Liver (tissue), 9 donors: ENCODE data around the gene ASF1B. TPM values are rescaled to one million over a fixed set of nuclear protein-coding genes. Genes with fewer than 3 reads are reported as not detected.
A peak's percentile ranks its signal among the peaks of the same experiment; 100 is the strongest.

Source experiments
- DNase-seq: peaks from one replicate; pipeline ENCODE4 v3.0.0-alpha.2; 2017; ENCODE audit warnings: low spot score
- H3K27ac ChIP-seq, 2 donors: one replicate each; pipeline ENCODE4 v1.7.0; 2013; ENCODE audit warnings: inconsistent platforms in 2 of 2, low read length in 2 of 2, control low read depth in 1 of 2, low read depth in 1 of 2, mild to moderate bottlenecking in 1 of 2
- H3K27me3 ChIP-seq, 4 donors: one replicate each; pipeline versions ENCODE4 v1.6.1 to v1.7.0; 2013; ENCODE audit warnings: low read length in 3 of 4, inconsistent platforms in 1 of 4, mild to moderate bottlenecking in 1 of 4, moderate library complexity in 1 of 4; ENCODE audit not compliant: control insufficient read depth in 4 of 4, insufficient read depth in 4 of 4
- H3K36me3 ChIP-seq, 4 donors: one replicate each; pipeline versions ENCODE4 v1.6.1 to v1.7.0; 2013; ENCODE audit warnings: low read length in 3 of 4, mild to moderate bottlenecking in 3 of 4, low read depth in 1 of 4, moderate library complexity in 1 of 4; ENCODE audit not compliant: control insufficient read depth in 4 of 4, insufficient read depth in 3 of 4
- H3K4me1 ChIP-seq, 4 donors: one replicate each; pipeline versions ENCODE4 v1.6.1 to v1.7.0; 2013; ENCODE audit warnings: low read length in 3 of 4, mild to moderate bottlenecking in 3 of 4, moderate library complexity in 1 of 4; ENCODE audit not compliant: control insufficient read depth in 4 of 4, insufficient read depth in 4 of 4
- H3K4me3 ChIP-seq, 3 donors: one replicate each; pipeline versions ENCODE4 v1.6.1 to v1.7.0; 2013; ENCODE audit warnings: low read length in 3 of 3, control low read depth in 1 of 3, low read depth in 1 of 3, mild to moderate bottlenecking in 1 of 3
- H3K9ac ChIP-seq, 2 donors: one replicate each; pipeline ENCODE4 v1.7.0; 2013; ENCODE audit warnings: low read length in 2 of 2, mild to moderate bottlenecking in 2 of 2, moderate library complexity in 2 of 2, control low read depth in 1 of 2, low read depth in 1 of 2
- H3K9me3 ChIP-seq, 4 donors: one replicate each; pipeline versions ENCODE4 v1.6.1 to v1.7.0; 2013; ENCODE audit warnings: low read length in 3 of 4; ENCODE audit not compliant: control insufficient read depth in 4 of 4
- ATF3 ChIP-seq: IDR thresholded peaks from 2 replicates; pipeline ENCODE4 v1.6.1; 2016; ENCODE audit warnings: antibody characterized with exemption
- CTCF ChIP-seq: fragments of 150-350 bp; IDR thresholded peaks from 2 replicates; pipeline ENCODE4 v1.5.1; 2017; ENCODE audit warnings: improper control_type of control experiment, low read depth, low read length; ENCODE audit not compliant: missing input control
- EGR1 ChIP-seq, 2 donors: IDR thresholded peaks; 2 replicates each; pipeline ENCODE4 v1.6.1; 2016 to 2018; ENCODE audit warnings: antibody characterized with exemption in 2 of 2, low read depth in 2 of 2
- FOXA1 ChIP-seq: IDR thresholded peaks from 2 replicates; pipeline ENCODE4 v1.6.1; 2016; ENCODE audit warnings: antibody characterized with exemption
- FOXA2 ChIP-seq: IDR thresholded peaks from 2 replicates; pipeline ENCODE4 v1.6.1; 2016; ENCODE audit warnings: antibody characterized with exemption
- HNF4A ChIP-seq, 2 donors: conservative IDR thresholded peaks; 2 replicates each; pipeline ENCODE4 v1.6.1; 2016; ENCODE audit warnings: antibody characterized with exemption in 2 of 2, mild to moderate bottlenecking in 2 of 2
- HNF4G ChIP-seq: IDR thresholded peaks from 2 replicates; pipeline ENCODE4 v1.6.1; 2016; ENCODE audit warnings: antibody characterized with exemption
- JUND ChIP-seq, 2 donors: IDR thresholded peaks; 2 replicates each; pipeline ENCODE4 v1.6.1; 2016; ENCODE audit warnings: antibody characterized with exemption in 2 of 2
- MAX ChIP-seq: IDR thresholded peaks from 2 replicates; pipeline ENCODE4 v1.6.1; 2016; ENCODE audit warnings: antibody characterized with exemption
- RAD21 ChIP-seq, 2 donors: IDR thresholded peaks; 2 replicates each; pipeline ENCODE4 v1.6.1; 2016; ENCODE audit warnings: antibody characterized with exemption in 2 of 2, mild to moderate bottlenecking in 2 of 2
- REST ChIP-seq: IDR thresholded peaks from 2 replicates; pipeline ENCODE4 v1.6.1; 2016; ENCODE audit warnings: antibody characterized with exemption, mild to moderate bottlenecking
- RXRA ChIP-seq, 2 donors: IDR thresholded peaks; 2 replicates each; pipeline ENCODE4 v1.6.1; 2017 to 2018; ENCODE audit warnings: antibody characterized with exemption in 2 of 2, mild to moderate bottlenecking in 1 of 2
- TAF1 ChIP-seq: conservative IDR thresholded peaks from 2 replicates; pipeline ENCODE4 v1.6.1; 2016; ENCODE audit warnings: antibody characterized with exemption, mild to moderate bottlenecking
- YY1 ChIP-seq: IDR thresholded peaks from 2 replicates; pipeline ENCODE4 v1.6.1; 2016; ENCODE audit warnings: antibody characterized with exemption, mild to moderate bottlenecking
- WGBS: extraction: QIAGEN DNeasy Blood & Tissue Kit; methylation state at CpG from one replicate; pipeline ENCODE4 v1.1.7; 2013; 5-methylcytosine and 5-hydroxymethylcytosine counted together
- polyA plus RNA-seq, 2 donors: library from polyadenylated mRNA; stranded (reverse) in 1 of 2; unstranded in 1 of 2; fragments of 200-250 nt in 1 of 2; fragments of >200 nt in 1 of 2; fragmentation: Nextera tagmentation in 1 of 2; extraction: Ambion mirVana in 1 of 2; gene quantifications; one replicate each; pipeline versions ENCODE4 v1.2.1 to v1.2.3, GENCODE V29; 2013 to 2015
- total RNA-seq, 2 donors: library from RNA; depleted of rRNA; stranded (reverse); fragments of >200 nt; gene quantifications; one replicate each; pipeline ENCODE4 v1.2.3, GENCODE V29; 2014
- donor health status: healthy.
- donor health status: healthy.
- donor health status: healthy.
- donor health status: healthy.
- donor health status: healthy.

Gene ASF1B
- total and polyA plus RNA-seq, 4 donors = 0.25 to 20.5 (median 1.6) TPM

GRCh38 chr19:14115756-14116155 is 20.6 kb downstream of the ASF1B start:
- H3K4me1 ChIP-seq = peaks cover 15 to 68% (median 59%) of the 10 kb centered on the region in 4 donors
- no peak for DNase-seq
- no peak overlapping the region for H3K4me3 ChIP-seq
- H3K27ac ChIP-seq = peak overlapping the region; percentile 55 to 56
- 88% methylated on average over 5 of the region's 5 CpGs for WGBS
- no peaks in the 10 kb centered on the region for H3K9me3 ChIP-seq
- no peak overlapping the region for H3K9ac ChIP-seq
- no peak for TF ChIP-seq RXRA (IDR thresholded peaks at IDR 0.05)
- no peak for TF ChIP-seq YY1
- no peak for TF ChIP-seq TAF1
- no peak for TF ChIP-seq EGR1 (IDR thresholded peaks at IDR 0.05; ENCODE audit: low read depth in 2 of 2)
- no peak for TF ChIP-seq HNF4G
- no peak for TF ChIP-seq ATF3
- no peak for TF ChIP-seq FOXA2
- TF ChIP-seq REST = no peak
- TF ChIP-seq HNF4A (conservative IDR thresholded peaks at IDR 0.05) = no peak
- H3K27me3 ChIP-seq = no peaks in the 10 kb centered on the region
- H3K36me3 ChIP-seq = no peaks in the 10 kb centered on the region

GRCh38 chr19:14114854-14115253 is 21.5 kb downstream of the ASF1B start:
- Histone ChIP-seq H3K36me3 (no peaks in the 10 kb centered on the region), H3K9me3 (no peaks in the 10 kb centered on the region), H3K4me3 (no peak overlapping the region), H3K9ac (no peak overlapping the region), H3K27ac (peak overlapping the region; percentile 88 to 97), H3K27me3 (no peaks in the 10 kb centered on the region), H3K4me1 (peaks cover 15 to 72% (median 60%) of the 10 kb centered on the region in 4 donors)
- TF ChIP-seq RAD21 (IDR thresholded peaks at IDR 0.05) (peak; percentile 63 to 76), MAX (peak; percentile 57), HNF4A (conservative IDR thresholded peaks at IDR 0.05) (no peak), FOXA1 (no peak), FOXA2 (no peak), JUND (IDR thresholded peaks at IDR 0.05) (no peak), RXRA (IDR thresholded peaks at IDR 0.05) (peak in 1 of 2 donors; percentile 16), EGR1 (IDR thresholded peaks at IDR 0.05; ENCODE audit: low read depth in 2 of 2) (peak; percentile 27 to 41), CTCF (peak; percentile 50)
- no peak for DNase-seq
- WGBS = 32% methylated on average over 9 of the region's 9 CpGs
